ENCODE measurements around the gene TCEAL4.

GRCh38 chrX:103550415-103551051 lies 34.8 kb upstream of the TCEAL4 start:
- TF ChIP-seq CTCF (IDR thresholded peaks at IDR 0.05 in 8 of 11, conservative IDR thresholded peaks at IDR 0.05 in 3 of 11) (no peak), POLR2AphosphoS5 (IDR thresholded peaks at IDR 0.05) (no peak), POLR2A (IDR thresholded peaks at IDR 0.05) (no peak)
